HG02970 (cell line): ENCODE data around the gene STX16.
A peak's percentile ranks its signal among the peaks of the same experiment; 100 is the strongest.

ENCODE experiments used
- ATAC-seq: cut with Tn5 transposase; IDR thresholded peaks from one replicate; pipeline ENCODE4 v1.9.1; 2021; ENCODE audit warnings: mild to moderate bottlenecking, moderate library complexity, moderate number of reproducible peaks; ENCODE audit not compliant: unreplicated experiment, low FRiP score

STX16 gene

GRCh38 chr20:58673119-58673518, 22.0 kb downstream of the STX16 start:
- ATAC-seq = no peak

DNA sequence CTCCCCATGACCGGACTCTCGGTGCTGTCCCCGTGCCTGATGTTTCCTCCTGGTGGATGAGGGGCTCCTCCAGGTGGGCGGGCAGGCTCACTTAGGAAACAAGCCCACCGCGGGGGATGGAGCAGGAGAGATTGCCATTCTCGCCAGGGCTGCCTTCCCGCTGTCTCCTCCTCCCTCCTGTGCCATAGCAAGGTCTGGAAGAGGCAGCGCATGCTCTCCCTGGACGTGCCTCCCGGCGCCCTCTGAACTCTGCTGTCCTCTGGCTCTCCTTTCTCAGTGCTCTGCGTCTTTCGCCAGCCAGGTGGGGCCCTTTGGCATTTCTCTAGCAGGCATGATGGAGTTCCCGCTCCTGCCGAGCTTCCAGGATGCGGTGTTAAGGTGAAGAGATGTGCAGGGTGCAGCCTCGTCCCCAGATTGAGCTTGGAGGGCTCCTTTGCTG, 24.1 kb downstream of the STX16 start:
- no peak for ATAC-seq

- no peak for ATAC-seq
These were observed 24.6 kb downstream of the STX16 start for GRCh38 chr20:58675641-58676040.

- ATAC-seq = no peak
These were observed 25.1 kb downstream of the STX16 start for GRCh38 chr20:58676161-58676560.

DNA sequence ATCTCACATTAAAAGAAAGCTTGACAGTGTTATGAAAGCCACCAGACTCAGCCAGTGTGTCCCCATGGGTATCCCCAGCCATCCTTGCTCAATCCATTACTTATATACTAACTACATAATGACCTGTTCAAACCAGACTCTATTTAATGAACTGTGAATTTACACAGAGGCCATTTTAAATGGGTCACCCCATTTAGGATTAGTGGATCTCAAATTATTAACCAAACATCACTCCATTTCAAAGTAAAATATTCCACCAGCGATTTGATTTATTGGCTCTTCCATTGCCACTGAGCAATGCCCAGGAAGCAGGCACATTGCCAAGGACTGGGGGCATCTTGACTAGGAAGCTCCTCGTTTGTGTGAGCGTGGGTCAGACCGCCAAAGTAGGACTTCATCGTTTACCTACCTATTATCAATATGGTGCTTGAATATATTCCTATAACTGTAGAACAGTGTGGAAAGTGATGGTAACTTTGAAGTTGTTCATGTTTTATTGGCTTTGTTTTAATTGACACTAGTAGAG, 26.1 kb downstream of the STX16 start:
- ATAC-seq = no peak

DNA sequence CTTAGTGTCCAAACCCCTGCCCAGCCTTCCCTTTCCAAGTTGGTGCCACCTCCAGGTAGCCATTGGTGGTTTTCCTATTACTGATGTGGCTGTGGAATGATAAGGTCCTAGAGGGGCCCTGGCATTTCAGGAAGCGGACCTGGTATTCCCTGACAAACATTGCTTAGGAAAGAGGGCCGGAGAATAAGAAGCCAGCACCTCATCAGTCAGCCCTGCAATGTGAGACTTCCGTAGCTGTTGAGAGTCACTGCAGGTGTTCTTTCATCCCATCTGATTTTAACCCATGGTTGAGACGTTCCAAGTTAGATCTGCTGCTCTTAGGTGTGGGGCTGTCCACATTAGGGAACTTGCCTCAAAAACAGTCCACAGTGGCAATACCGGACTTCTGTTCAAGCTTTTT, 26.7 kb downstream of the STX16 start:
- no peak for ATAC-seq

GRCh38 chr20:58678806-58679205, 27.7 kb downstream of the STX16 start:
- no peak for ATAC-seq

DNA sequence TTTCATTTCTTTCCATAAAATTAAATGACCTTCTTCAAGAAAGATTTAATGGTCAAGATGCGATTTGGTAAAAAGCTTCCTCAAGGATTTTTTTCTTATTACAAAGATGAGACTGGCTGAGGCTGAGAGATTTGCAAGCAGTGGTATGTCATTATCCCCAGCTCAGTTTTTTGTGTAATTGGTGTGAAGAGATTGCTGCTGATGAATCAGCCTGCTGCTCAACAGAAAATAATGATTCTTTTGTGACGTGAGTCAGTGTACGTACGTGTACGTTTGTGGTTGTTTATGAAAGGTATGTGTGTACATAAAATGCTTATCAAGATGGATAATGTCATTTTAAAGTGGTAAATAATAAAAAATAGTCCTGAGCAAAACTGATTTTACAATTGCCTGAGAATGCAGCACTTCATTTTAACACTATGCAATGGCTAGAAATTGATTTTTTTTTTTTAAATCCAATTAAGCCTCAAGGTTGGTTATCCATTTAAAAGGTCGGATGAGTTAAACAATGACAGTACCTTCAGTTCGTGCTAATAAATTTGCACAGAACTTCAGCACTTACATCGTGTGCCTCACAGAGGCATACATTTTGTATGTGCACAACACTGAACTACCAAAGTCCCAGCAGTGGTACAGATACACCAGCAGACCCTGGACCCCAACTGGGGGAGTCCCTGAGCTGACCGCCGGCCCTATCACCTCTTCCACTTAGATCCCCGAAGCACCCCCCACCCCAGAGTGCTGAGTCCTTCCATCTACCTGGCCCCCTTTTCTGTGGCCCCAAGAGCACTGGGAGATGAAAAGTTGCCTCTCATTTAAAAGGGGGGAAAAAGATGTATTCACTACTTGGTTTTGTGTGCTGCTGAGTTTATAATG, 31.8 kb downstream of the STX16 start:
- ATAC-seq = no peak

- ATAC-seq = no peak
These were observed 33.2 kb downstream of the STX16 start for GRCh38 chr20:58684291-58684690.

GRCh38 chr20:58685988-58686387, 34.9 kb downstream of the STX16 start:
- ATAC-seq = no peak

GRCh38 chr20:58688414-58688813, 37.3 kb downstream of the STX16 start:
- ATAC-seq = no peak

GRCh38 chr20:58688840-58689239, 37.8 kb downstream of the STX16 start:
- no peak for ATAC-seq

- ATAC-seq = no peak
These were observed 39.5 kb downstream of the STX16 start for GRCh38 chr20:58690396-58691135.

- ATAC-seq = no peak
These were observed 40.9 kb downstream of the STX16 start for GRCh38 chr20:58691773-58692578.

- peak; percentile 87 for ATAC-seq
These were observed 41.6 kb downstream of the STX16 start, which contains the start of gene NPEPL1 for GRCh38 chr20:58692579-58693225. Gene NPEPL1, plus strand, starts transcription at chr20:58692800. Its CDS starts 101 bp downstream, at chr20:58692901.

GRCh38 chr20:58693226-58694006, 42.3 kb downstream of the STX16 start:
- ATAC-seq = peak; percentile 15

DNA sequence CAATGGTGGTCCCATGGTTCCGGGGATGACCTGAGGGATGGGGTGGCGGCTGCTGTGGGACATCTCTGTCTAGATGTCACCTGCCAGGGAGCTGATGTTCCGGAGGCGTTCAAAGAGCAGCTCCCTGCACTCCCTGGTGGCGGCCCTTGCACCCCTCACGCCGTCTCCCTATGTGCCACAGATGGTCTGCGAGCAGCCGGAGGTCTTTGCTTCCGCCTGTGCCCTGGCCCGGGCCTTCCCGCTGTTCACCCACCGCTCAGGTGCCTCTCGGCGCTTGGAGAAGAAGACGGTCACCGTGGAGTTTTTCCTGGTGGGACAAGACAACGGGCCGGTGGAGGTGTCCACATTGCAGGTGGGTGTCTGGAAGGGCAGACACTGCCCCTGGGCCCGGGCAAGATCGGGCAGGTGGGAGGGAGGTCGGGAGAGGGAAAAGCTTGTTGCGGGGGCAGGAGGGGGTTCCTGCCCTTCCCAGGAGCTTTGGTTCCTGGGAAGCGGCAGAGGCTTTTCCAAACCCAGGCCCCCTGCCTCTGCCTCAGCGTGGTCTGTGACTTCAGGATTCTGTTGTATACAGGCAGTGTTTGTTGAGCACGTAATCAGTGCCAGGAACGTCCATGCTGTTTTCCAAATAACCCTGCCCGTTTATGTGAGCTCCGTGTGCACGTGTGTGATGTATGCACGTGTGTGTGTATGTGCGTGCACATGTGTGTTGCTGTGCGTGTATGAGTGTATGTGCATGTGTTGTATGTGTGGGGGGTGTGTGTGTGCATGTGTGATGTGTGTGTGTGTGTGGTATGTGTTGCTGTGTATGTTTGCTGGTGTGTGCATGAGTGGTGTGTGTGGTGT, 43.4 kb downstream of the STX16 start:
- no peak for ATAC-seq

DNA sequence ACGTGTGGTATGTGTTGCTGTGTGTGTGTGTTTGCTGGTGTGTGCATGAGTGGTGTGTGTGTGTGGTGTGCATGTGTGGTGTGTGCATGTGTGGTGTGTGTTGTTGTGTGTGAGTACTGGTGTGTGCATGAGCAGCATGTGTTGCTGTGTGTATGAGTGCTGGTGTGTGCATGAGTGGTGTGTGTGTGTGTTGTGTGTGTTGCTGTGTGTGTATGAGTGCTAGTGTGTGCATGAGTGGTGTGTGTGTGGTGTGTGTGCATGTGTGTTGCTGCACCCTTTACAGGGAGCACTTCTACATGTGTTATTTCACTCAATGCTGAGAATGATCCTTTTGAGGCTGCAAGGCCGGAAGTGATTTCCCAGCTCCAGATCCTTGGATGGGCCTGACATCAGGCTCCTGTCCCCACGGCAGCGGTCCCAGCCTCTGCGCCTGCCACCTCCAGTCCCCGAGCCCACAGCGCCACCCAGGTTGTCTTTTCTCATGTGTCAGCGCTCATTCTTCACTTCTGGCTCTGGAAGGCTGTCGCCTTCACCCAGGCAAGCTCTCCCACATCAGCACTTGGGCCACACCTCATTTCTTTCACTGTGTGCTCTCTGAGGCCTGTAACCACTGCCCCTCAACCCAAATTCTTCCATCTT, 44.1 kb downstream of the STX16 start:
- no peak for ATAC-seq
